Measurements from ENCODE around the gene OPN1LW. TPM values are rescaled to one million over a fixed set of nuclear protein-coding genes. Genes with fewer than 3 reads are reported as not detected.
"Not testable (repeated sequence)": the region's sequence is repeated elsewhere in the genome, so short reads cannot be mapped to it uniquely, and the experiment has no call there.

Gene OPN1LW
- total RNA-seq, 4 donors from 2014 or later: not detected

- H3K27ac ChIP-seq; H3K9me3 ChIP-seq; H3K27me3 ChIP-seq; DNase-seq (ENCODE audit: low spot score in 2 of 2); H3K4me1 ChIP-seq; H3K36me3 ChIP-seq; H3K4me3 ChIP-seq: not testable (repeated sequence)
- WGBS: no CpG with 5 or more reads among the region's 8 CpGs
Observed at GRCh38 chrX:154192846-154193245, 48.8 kb downstream of the OPN1LW start.

- H3K4me3 ChIP-seq; H3K27me3 ChIP-seq; H3K36me3 ChIP-seq; DNase-seq (ENCODE audit: low spot score in 2 of 2); H3K9me3 ChIP-seq; H3K27ac ChIP-seq; H3K4me1 ChIP-seq: not testable (repeated sequence)
- WGBS: no CpG with 5 or more reads among the region's 2 CpGs
Observed at GRCh38 chrX:154194316-154194715, 50.3 kb downstream of the OPN1LW start.

GRCh38 chrX:154196466-154196865 lies 52.4 kb downstream of the OPN1LW start:
- H3K27me3 ChIP-seq; H3K27ac ChIP-seq; H3K4me3 ChIP-seq; H3K36me3 ChIP-seq; H3K9me3 ChIP-seq; H3K4me1 ChIP-seq; DNase-seq (ENCODE audit: low spot score in 2 of 2): not testable (repeated sequence)
- no CpG with 5 or more reads among the region's 15 CpGs for WGBS

Other genes starting within 250 kb of the OPN1LW start
- 1 to 10 TPM in 3 of 4 donors, under 1 TPM in 1; 0.78 to 2.4 (median 1.5) TPM for gene AVPR2, start 239.6 kb upstream of the OPN1LW start, total RNA-seq
- gene ARHGAP4, start 218.0 kb upstream of the OPN1LW start, total RNA-seq: 10 to 100 TPM in 2 of 4 donors, 1 to 10 TPM in 2; 4.8 to 17.6 (median 9.6) TPM
- gene NAA10, start 209.2 kb upstream of the OPN1LW start, total RNA-seq: 10 to 100 TPM; 58.5 to 97.2 (median 73.0) TPM
- gene RENBP, start 199.6 kb upstream of the OPN1LW start, total RNA-seq: 1 to 10 TPM; 1.7 to 9.9 (median 4.6) TPM
- 10 to 100 TPM; 51.9 to 72.2 (median 55.3) TPM for gene HCFC1, start 172.4 kb upstream of the OPN1LW start, total RNA-seq
- 10 to 100 TPM in 1 of 4 donors, 1 to 10 TPM in 3; 7.8 to 10.7 (median 8.6) TPM for gene TMEM187, start 171.5 kb upstream of the OPN1LW start, total RNA-seq
- 10 to 100 TPM; 51.3 to 61.5 (median 58.3) TPM for gene IRAK1, start 124.3 kb upstream of the OPN1LW start, total RNA-seq
- gene MECP2, start 46.5 kb upstream of the OPN1LW start, total RNA-seq: 10 to 100 TPM; 19.7 to 76.0 (median 33.9) TPM
- not detected for gene OPN1MW, start 38.4 kb downstream of the OPN1LW start, total RNA-seq
- not detected for gene OPN1MW2, start 75.5 kb downstream of the OPN1LW start, total RNA-seq
- gene OPN1MW3, start 113.3 kb downstream of the OPN1LW start, total RNA-seq: not detected
- 1 to 10 TPM in 1 of 4 donors, not detected in 3; 3.3 TPM for gene TEX28, start 150.9 kb downstream of the OPN1LW start, total RNA-seq
- under 1 TPM in 3 of 4 donors, not detected in 1; 0.24 to 0.51 (median 0.34) TPM for gene TKTL1, start 151.6 kb downstream of the OPN1LW start, total RNA-seq
- gene FLNA, start 230.4 kb downstream of the OPN1LW start, total RNA-seq: 100 to 1,000 TPM; 374 to 402 (median 386) TPM
- 10 to 100 TPM; 34.4 to 57.0 (median 53.0) TPM for gene EMD, start 235.1 kb downstream of the OPN1LW start, total RNA-seq

Data from suprapubic skin (tissue), 4 donors.